Transverse colon (tissue), 4 donors: ENCODE data around the gene DDX56. TPM values are rescaled to one million over a fixed set of nuclear protein-coding genes. Genes with fewer than 3 reads are reported as not detected.

ENCODE experiments used
- DNase-seq: peaks from one replicate; pipeline ENCODE4 v3.0.0-alpha.2; 2019
- H3K27ac ChIP-seq, 4 donors: fragments of 200-600 bp; sonication (generic); 2 replicates each; pipeline ENCODE4 v1.5.1; 2016 to 2018; ENCODE audit warnings: inconsistent platforms in 4 of 4
- H3K27me3 ChIP-seq: fragments of 200-600 bp; sonication (generic); 2 replicates; pipeline ENCODE4 v1.5.1; 2017; ENCODE audit warnings: inconsistent platforms
- H3K36me3 ChIP-seq, 4 donors: fragments of 200-600 bp; sonication (generic); 2 replicates each; pipeline ENCODE4 v1.5.1; 2017 to 2019; ENCODE audit warnings: inconsistent platforms in 4 of 4
- H3K4me1 ChIP-seq, 4 donors: fragments of 200-600 bp; sonication (generic); 2 replicates each; pipeline ENCODE4 v1.5.1; 2017 to 2020; ENCODE audit warnings: inconsistent platforms in 4 of 4
- H3K4me3 ChIP-seq, 4 donors: fragments of 200-600 bp; sonication (generic); 1 replicate in 1 of 4; 2 replicates in 3 of 4; pipeline versions ENCODE4 v1.5.1 to v1.6.1; 2017 to 2019; ENCODE audit warnings: inconsistent platforms in 4 of 4
- H3K9me3 ChIP-seq, 2 donors: fragments of 200-600 bp; sonication (generic); 2 replicates each; pipeline ENCODE4 v1.5.1; 2017 to 2019; ENCODE audit warnings: inconsistent platforms in 2 of 2
- EP300 ChIP-seq: sonication (generic); formaldehyde crosslinking; IDR thresholded peaks from one replicate; pipeline ENCODE4 v1.6.1; 2017; ENCODE audit warnings: antibody characterized with exemption, low read depth
- POLR2A ChIP-seq: fragments of 450-650 bp; IDR thresholded peaks from one replicate; pipeline ENCODE4 v1.6.1; 2016; ENCODE audit warnings: antibody characterized with exemption, mild to moderate bottlenecking, moderate library complexity
- POLR2AphosphoS5 ChIP-seq, 3 donors: sonication (generic); formaldehyde crosslinking; IDR thresholded peaks; one replicate each; pipeline ENCODE4 v1.6.1; 2016; ENCODE audit warnings: antibody characterized with exemption in 3 of 3
- WGBS, 2 donors: methylation state at CpG; one replicate each; pipeline ENCODE4 v1.1.5; 2018; ENCODE audit warnings: low coverage in 1 of 2; 5-methylcytosine and 5-hydroxymethylcytosine counted together
- in situ Hi-C, 4 donors: fragments of 200-750 bp; cut with MboI; loops; one replicate each; pipeline versions ENCODE4 v1.15.0 to v1.15.1; 2017; ENCODE audit warnings: low sequenced_read_pairs in 3 of 4, low pct_ligation_motif_present in 1 of 4, low pct_unique_long_range_greater_than_20kb in 1 of 4
- intact Hi-C: fragments of 100-400 bp; cut with DNase I; formaldehyde crosslinking; loops from one replicate; pipeline ENCODE4 v1.15.1; 2023; ENCODE audit warnings: low total_unique reads
- total RNA-seq, 4 donors: library from RNA; depleted of rRNA; stranded (reverse); fragments of >200 nt; gene quantifications; one replicate each; pipeline ENCODE4 v1.1.0, GENCODE V29; 2016
- TF ChIP-seq, protein P1 (sequence below), 5 experiments: fragments of 200-600 bp in 3 of 5; fragments of 450-650 bp in 2 of 5; sonication (generic) in 3 of 5; IDR thresholded peaks; 1 replicate in 2 of 5; 2 replicates in 3 of 5; pipeline ENCODE4 v1.5.1; 2016 to 2017; ENCODE audit warnings: antibody characterized with exemption in 5 of 5, inconsistent platforms in 3 of 5, mild to moderate bottlenecking in 2 of 5, moderate library complexity in 1 of 5

DDX56 gene
- total RNA-seq, 4 donors from 2014 or later: 41.1 to 202 (median 42.3) TPM

GRCh38 chr7:44541876-44542610 lies 31.7 kb downstream of the DDX56 start:
- no peaks in the 10 kb centered on the region for H3K27me3 ChIP-seq
- 91% methylated on average over 6 of the region's 6 CpGs; no CpG with 5 or more reads in 1 of the 2 donors for WGBS, 2 donors
- no peaks in the 10 kb centered on the region for H3K36me3 ChIP-seq
- in situ Hi-C loops: no loop called here
- no peak overlapping the region for H3K4me3 ChIP-seq
- H3K27ac ChIP-seq: no peak overlapping the region
- H3K9me3 ChIP-seq: no peaks in the 10 kb centered on the region
- H3K4me1 ChIP-seq: no peaks in the 10 kb centered on the region
- no peak for TF ChIP-seq EP300
- TF ChIP-seq POLR2A: no peak
- no peak for TF ChIP-seq POLR2AphosphoS5 (IDR thresholded peaks at IDR 0.05)
- TF ChIP-seq, protein P1, sequence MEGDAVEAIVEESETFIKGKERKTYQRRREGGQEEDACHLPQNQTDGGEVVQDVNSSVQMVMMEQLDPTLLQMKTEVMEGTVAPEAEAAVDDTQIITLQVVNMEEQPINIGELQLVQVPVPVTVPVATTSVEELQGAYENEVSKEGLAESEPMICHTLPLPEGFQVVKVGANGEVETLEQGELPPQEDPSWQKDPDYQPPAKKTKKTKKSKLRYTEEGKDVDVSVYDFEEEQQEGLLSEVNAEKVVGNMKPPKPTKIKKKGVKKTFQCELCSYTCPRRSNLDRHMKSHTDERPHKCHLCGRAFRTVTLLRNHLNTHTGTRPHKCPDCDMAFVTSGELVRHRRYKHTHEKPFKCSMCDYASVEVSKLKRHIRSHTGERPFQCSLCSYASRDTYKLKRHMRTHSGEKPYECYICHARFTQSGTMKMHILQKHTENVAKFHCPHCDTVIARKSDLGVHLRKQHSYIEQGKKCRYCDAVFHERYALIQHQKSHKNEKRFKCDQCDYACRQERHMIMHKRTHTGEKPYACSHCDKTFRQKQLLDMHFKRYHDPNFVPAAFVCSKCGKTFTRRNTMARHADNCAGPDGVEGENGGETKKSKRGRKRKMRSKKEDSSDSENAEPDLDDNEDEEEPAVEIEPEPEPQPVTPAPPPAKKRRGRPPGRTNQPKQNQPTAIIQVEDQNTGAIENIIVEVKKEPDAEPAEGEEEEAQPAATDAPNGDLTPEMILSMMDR (IDR thresholded peaks at IDR 0.05): no peak
- DNase-seq: no peak
- intact Hi-C loops: no loop called here

DNA sequence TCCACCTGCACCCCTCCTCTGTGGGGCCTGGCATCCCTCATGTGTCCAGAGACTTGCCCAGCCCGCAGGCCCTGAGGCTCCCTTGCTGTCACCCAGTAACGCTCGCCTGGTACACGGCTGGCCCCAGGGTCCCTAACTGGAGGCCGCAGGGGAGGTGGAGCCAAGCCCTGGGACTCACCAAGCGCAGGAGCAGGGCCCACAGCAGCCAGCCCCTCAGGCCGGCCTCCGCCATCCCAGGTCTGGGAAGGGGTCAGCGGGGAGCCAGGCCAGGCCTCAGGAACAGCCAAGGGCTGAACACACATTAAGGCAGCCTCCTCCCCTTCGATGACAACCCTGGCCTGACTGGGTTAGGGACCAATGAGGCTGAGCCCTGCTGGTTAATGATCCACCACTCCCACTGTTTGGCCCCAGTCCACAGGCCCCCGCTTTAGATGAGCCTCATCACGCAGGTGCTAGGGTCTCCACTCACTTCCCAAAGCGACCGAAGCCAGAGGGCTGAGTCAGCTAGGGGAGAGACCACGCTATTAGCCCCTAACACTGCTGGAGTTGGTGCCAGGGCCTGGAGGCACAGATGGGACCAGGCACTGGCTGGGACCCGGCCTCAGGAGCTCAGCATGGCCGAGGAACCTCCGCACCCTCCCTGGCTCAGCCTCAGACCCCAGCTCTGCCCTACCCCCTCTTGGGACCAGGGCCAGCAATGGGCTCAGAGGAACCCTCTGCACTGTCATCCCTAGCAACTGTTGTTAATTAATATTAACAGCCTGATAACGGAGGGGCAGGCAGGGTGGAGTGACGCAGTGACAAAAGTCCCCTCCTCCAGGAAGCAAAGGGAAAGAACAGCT lies 32.5 kb downstream of the DDX56 start, which contains the start of gene NPC1L1:
Gene NPC1L1, minus strand, starts transcription at position 303 of the 842 bp plus-strand sequence. Its CDS starts 71 bp downstream, at position 232.
- no peaks in the 10 kb centered on the region for H3K27me3 ChIP-seq
- H3K4me3 ChIP-seq: no peak within 1 kb of the TSS
- H3K27ac ChIP-seq: no peak within 1 kb of the TSS
- DNase-seq: no peak
- H3K4me1 ChIP-seq: no peaks in the 10 kb centered on the region
- no peaks in the 10 kb centered on the region for H3K9me3 ChIP-seq
- no peaks in the 10 kb centered on the region for H3K36me3 ChIP-seq
- WGBS, 2 donors: 83% methylated on average over 18 of the region's 20 CpGs; no CpG with 5 or more reads in 1 of the 2 donors
- no peak for TF ChIP-seq EP300
- TF ChIP-seq POLR2AphosphoS5 (IDR thresholded peaks at IDR 0.05): no peak
- no peak for TF ChIP-seq POLR2A
- TF ChIP-seq, protein P1 (IDR thresholded peaks at IDR 0.05): no peak
- intact Hi-C loops (no loop called here), in situ Hi-C loops (no loop called here)

DNA sequence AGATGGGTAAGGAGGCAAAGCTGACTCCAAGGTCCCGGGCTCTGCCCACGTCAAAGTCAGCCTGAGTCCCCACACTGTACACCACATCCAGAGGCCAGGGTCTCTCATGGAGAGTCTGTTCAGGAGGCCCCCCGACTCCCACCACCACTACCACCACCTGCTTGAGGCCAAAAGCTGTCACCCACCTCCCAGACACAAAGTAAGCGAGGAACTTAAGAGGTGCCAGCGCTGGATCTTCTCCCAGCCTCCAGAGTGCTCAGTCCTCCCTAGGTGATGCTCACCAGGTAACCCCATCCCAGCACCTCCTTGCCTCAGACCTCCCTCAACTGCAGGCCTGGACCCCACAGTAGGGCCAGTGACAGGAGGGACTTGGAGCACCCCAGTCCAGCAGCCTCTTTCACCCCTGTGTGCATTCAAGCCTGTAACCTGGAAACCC lies 33.1 kb downstream of the DDX56 start:
- H3K36me3 ChIP-seq: no peaks in the 10 kb centered on the region
- in situ Hi-C loops (no loop called here), intact Hi-C loops (no loop called here)
- DNase-seq: no peak
- H3K4me1 ChIP-seq: no peaks in the 10 kb centered on the region
- H3K4me3 ChIP-seq: no peak overlapping the region
- no peaks in the 10 kb centered on the region for H3K9me3 ChIP-seq
- no peaks in the 10 kb centered on the region for H3K27me3 ChIP-seq
- 98% methylated on average over 5 of the region's 5 CpGs; no CpG with 5 or more reads in 1 of the 2 donors for WGBS, 2 donors
- no peak for TF ChIP-seq POLR2AphosphoS5 (IDR thresholded peaks at IDR 0.05)
- no peak for TF ChIP-seq POLR2A
- TF ChIP-seq EP300: no peak
- TF ChIP-seq, protein P1 (IDR thresholded peaks at IDR 0.05): no peak
- H3K27ac ChIP-seq: no peak overlapping the region
